Activated CD8-positive, alpha-beta memory T cell treated with anti-CD3 and anti-CD28 coated beads for 4 hours (primary cell): ENCODE measurements around the gene FAM83B.
"Not testable (repeated sequence)": the region's sequence is repeated elsewhere in the genome, so short reads cannot be mapped to it uniquely, and the experiment has no call there.

Source experiments
- DNase-seq, 2 donors: peaks; one replicate each; pipeline ENCODE4 v3.0.0-alpha.2; 2020; ENCODE audit warnings: low read depth in 2 of 2

Gene FAM83B

GRCh38 chr6:54898767-54899166, 52.2 kb downstream of the FAM83B start:
- no peak for DNase-seq

- no peak for DNase-seq
These were observed 52.9 kb downstream of the FAM83B start for GRCh38 chr6:54899442-54899841.

- no peak for DNase-seq
These were observed 53.4 kb downstream of the FAM83B start for GRCh38 chr6:54899986-54900385.

- DNase-seq: no peak
These were observed 54.1 kb downstream of the FAM83B start for GRCh38 chr6:54900666-54901065.

- no peak for DNase-seq
These were observed 57.3 kb downstream of the FAM83B start for GRCh38 chr6:54903884-54904283.

GRCh38 chr6:54907355-54907754, 60.8 kb downstream of the FAM83B start:
- DNase-seq: no peak

- DNase-seq: no peak
These were observed 62.6 kb downstream of the FAM83B start for GRCh38 chr6:54909184-54909583.

GRCh38 chr6:54910431-54910884, 63.9 kb downstream of the FAM83B start:
- DNase-seq: no peak

- DNase-seq: no peak
These were observed 64.3 kb downstream of the FAM83B start for GRCh38 chr6:54910921-54911320.

- DNase-seq: no peak
These were observed 66.6 kb downstream of the FAM83B start for GRCh38 chr6:54913211-54913610.

GRCh38 chr6:54916858-54917257, 70.3 kb downstream of the FAM83B start:
- no peak for DNase-seq

GRCh38 chr6:54920628-54921027, 74.1 kb downstream of the FAM83B start:
- no peak for DNase-seq

- no peak for DNase-seq
These were observed 75.3 kb downstream of the FAM83B start for GRCh38 chr6:54921891-54922290.

- DNase-seq: no peak
These were observed 82.8 kb downstream of the FAM83B start for GRCh38 chr6:54929245-54929909.

GRCh38 chr6:54932622-54933021, 86.1 kb downstream of the FAM83B start:
- no peak for DNase-seq

- DNase-seq: no peak
These were observed 89.2 kb downstream of the FAM83B start for GRCh38 chr6:54935739-54936138.

- DNase-seq: no peak
These were observed 90.8 kb downstream of the FAM83B start for GRCh38 chr6:54937371-54937770.

- no peak for DNase-seq
These were observed 111.1 kb downstream of the FAM83B start for GRCh38 chr6:54957698-54958097.

- DNase-seq: no peak
These were observed 111.9 kb downstream of the FAM83B start for GRCh38 chr6:54958446-54958845.

- DNase-seq: no peak
These were observed 113.2 kb downstream of the FAM83B start for GRCh38 chr6:54959820-54960219.

GRCh38 chr6:54961372-54961771, 114.8 kb downstream of the FAM83B start:
- not testable (repeated sequence) for DNase-seq

GRCh38 chr6:54970337-54970736, 123.8 kb downstream of the FAM83B start:
- DNase-seq: no peak

- no peak for DNase-seq
These were observed 125.3 kb downstream of the FAM83B start for GRCh38 chr6:54971825-54972224.

- DNase-seq: not testable (repeated sequence)
These were observed 132.6 kb downstream of the FAM83B start for GRCh38 chr6:54979161-54979560.
